GM19438 (cell line): Measurements from ENCODE around the gene RREB1.

Experiments used
- ATAC-seq: cut with Tn5 transposase; IDR thresholded peaks from one replicate; pipeline ENCODE4 v1.9.1; 2021; ENCODE audit warnings: low read depth; ENCODE audit not compliant: unreplicated experiment

RREB1 gene

GRCh38 chr6:7121700-7122241, 14.0 kb downstream of the RREB1 start:
- no peak for ATAC-seq

- no peak for ATAC-seq
Observed at GRCh38 chr6:7122684-7123083, 14.9 kb downstream of the RREB1 start.

- no peak for ATAC-seq
Observed at GRCh38 chr6:7124114-7124513, 16.4 kb downstream of the RREB1 start.

GRCh38 chr6:7124636-7125035, 16.9 kb downstream of the RREB1 start:
- no peak for ATAC-seq

- no peak for ATAC-seq
Observed at GRCh38 chr6:7125290-7125689, 17.5 kb downstream of the RREB1 start.

- ATAC-seq, result no peak
Observed at GRCh38 chr6:7126754-7127153, 19.0 kb downstream of the RREB1 start.

- ATAC-seq, result no peak
Observed at GRCh38 chr6:7127680-7128079, 19.9 kb downstream of the RREB1 start.

- no peak for ATAC-seq
Observed at GRCh38 chr6:7129360-7129759, 21.6 kb downstream of the RREB1 start.

- ATAC-seq, result no peak
Observed at GRCh38 chr6:7129784-7130569, 22.2 kb downstream of the RREB1 start.

- no peak for ATAC-seq
Observed at GRCh38 chr6:7131390-7131789, 23.6 kb downstream of the RREB1 start.

- ATAC-seq, result no peak
Observed at GRCh38 chr6:7132398-7133035, 24.8 kb downstream of the RREB1 start.

GRCh38 chr6:7134999-7135745, 27.4 kb downstream of the RREB1 start:
- no peak for ATAC-seq

- ATAC-seq, result no peak
Observed at GRCh38 chr6:7135755-7136154, 28.0 kb downstream of the RREB1 start.

- ATAC-seq, result peak; percentile 35
Observed at GRCh38 chr6:7136859-7137334, 29.1 kb downstream of the RREB1 start.

- peak; percentile 49 for ATAC-seq
Observed at GRCh38 chr6:7137335-7138045, 29.7 kb downstream of the RREB1 start.

GRCh38 chr6:7138046-7138531, 30.3 kb downstream of the RREB1 start:
- no peak for ATAC-seq

- no peak for ATAC-seq
Observed at GRCh38 chr6:7138921-7139358, 31.2 kb downstream of the RREB1 start.

- ATAC-seq, result no peak
Observed at GRCh38 chr6:7139835-7140470, 32.2 kb downstream of the RREB1 start.

GRCh38 chr6:7140631-7141378, 33.0 kb downstream of the RREB1 start:
- ATAC-seq, result peak; percentile 42
